Measurements from ENCODE around the gene RAB34.

The RAB34 gene

GRCh38 chr17:28716740-28717577 is 709 bp downstream of the RAB34 start:
- peak; percentile 44 for DNase-seq (ENCODE audit: low read depth)
- TF ChIP-seq CTCF (IDR thresholded peaks at IDR 0.05; ENCODE audit: insufficient read depth, low read depth, low read length, missing control alignments) = no peak
- peak overlapping the region; percentile 99 for H3K4me3 ChIP-seq (ENCODE audit: low read length)

- TF ChIP-seq CTCF (IDR thresholded peaks at IDR 0.05; ENCODE audit: insufficient read depth, low read depth, low read length, missing control alignments) = no peak
- no peak overlapping the region for H3K4me3 ChIP-seq (ENCODE audit: low read length)
These were observed 2.5 kb downstream of the RAB34 start for GRCh38 chr17:28715217-28715616.

GRCh38 chr17:28714281-28714680 is 3.4 kb downstream of the RAB34 start:
- no peak for TF ChIP-seq CTCF (IDR thresholded peaks at IDR 0.05; ENCODE audit: insufficient read depth, low read depth, low read length, missing control alignments)
- no peak for DNase-seq (ENCODE audit: low read depth)
- H3K4me3 ChIP-seq (ENCODE audit: low read length) = no peak overlapping the region

More at GRCh38 chr17:28715217-28715616, 2.5 kb downstream of the RAB34 start:
- DNase-seq (ENCODE audit: low read depth) = no peak

- H3K4me3 ChIP-seq (ENCODE audit: low read length) = no peak overlapping the region
- no peak for DNase-seq (ENCODE audit: low read depth)
- no peak for TF ChIP-seq CTCF (IDR thresholded peaks at IDR 0.05; ENCODE audit: insufficient read depth, low read depth, low read length, missing control alignments)
These were observed 4.8 kb downstream of the RAB34 start for GRCh38 chr17:28712705-28713415.

GRCh38 chr17:28712032-28712704 is 5.5 kb downstream of the RAB34 start:
- TF ChIP-seq CTCF (IDR thresholded peaks at IDR 0.05; ENCODE audit: insufficient read depth, low read depth, low read length, missing control alignments) = no peak
- H3K4me3 ChIP-seq (ENCODE audit: low read length) = no peak overlapping the region
- no peak for DNase-seq (ENCODE audit: low read depth)

GRCh38 chr17:28711723-28712031 is 6.0 kb downstream of the RAB34 start, which contains the start of gene PROCA1:
Gene PROCA1, minus strand, starts transcription at chr17:28711888. Its CDS starts 228 bp downstream, at chr17:28711660.
- no peak for DNase-seq (ENCODE audit: low read depth)
- TF ChIP-seq CTCF (IDR thresholded peaks at IDR 0.05; ENCODE audit: insufficient read depth, low read depth, low read length, missing control alignments) = no peak
- H3K4me3 ChIP-seq (ENCODE audit: low read length) = peak within 1 kb of the TSS; percentile 57

All from epithelial cell of esophagus (primary cell).